Inflammatory macrophage treated with lipopolysaccharide for 4 hours (primary cell): ENCODE results near the gene CBX5.

Source experiments
- DNase-seq: peaks from one replicate; pipeline ENCODE4 v3.0.0-alpha.2; 2020

Gene CBX5

DNA sequence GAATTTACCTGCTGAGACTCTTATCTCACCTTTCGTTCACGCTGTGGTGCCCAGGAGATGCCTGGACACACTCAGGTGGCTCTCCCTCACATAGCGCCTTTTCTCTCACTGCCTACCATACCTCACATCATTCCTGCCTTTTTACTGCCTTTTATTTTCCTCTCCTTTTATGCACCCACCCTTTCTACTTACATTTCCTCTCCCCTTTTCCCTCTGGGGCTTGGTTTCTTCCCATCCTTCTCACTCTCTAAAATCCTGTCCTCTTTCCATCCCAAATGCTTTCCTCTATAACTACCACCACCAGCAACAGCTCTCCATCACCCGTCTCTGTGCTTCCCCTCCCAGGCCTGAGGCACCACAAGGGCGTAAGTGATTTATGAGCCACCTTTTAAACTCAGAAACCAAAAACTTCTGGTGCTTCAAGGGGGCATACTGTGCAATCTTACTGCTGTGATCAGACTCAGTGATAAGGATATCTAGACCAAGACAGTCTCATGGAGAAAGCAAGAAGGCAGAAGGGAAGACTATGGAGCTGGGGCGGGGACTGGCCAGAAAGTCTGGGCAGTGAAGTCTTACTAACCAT lies 58.4 kb downstream of the CBX5 start:
- no peak for DNase-seq

DNA sequence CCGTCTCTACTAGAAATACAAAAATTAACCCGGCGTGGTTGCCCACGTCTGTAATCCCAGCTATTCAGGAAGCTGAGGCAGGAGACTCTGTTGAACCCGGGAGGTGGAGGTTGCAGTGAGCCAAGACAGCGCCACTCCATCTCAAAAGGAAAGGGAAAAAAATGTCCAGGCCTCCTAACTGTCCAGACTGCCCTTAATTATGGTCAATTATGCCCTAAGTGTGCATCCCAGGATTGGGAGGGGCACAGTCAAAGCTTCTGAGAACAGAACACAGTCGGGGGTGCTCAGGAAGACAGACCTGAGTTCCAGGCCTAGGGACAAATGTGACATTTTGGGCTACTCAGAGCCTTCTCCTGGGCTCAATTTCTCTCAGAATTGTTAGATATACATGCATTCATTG lies 59.4 kb downstream of the CBX5 start:
- DNase-seq = no peak

DNA sequence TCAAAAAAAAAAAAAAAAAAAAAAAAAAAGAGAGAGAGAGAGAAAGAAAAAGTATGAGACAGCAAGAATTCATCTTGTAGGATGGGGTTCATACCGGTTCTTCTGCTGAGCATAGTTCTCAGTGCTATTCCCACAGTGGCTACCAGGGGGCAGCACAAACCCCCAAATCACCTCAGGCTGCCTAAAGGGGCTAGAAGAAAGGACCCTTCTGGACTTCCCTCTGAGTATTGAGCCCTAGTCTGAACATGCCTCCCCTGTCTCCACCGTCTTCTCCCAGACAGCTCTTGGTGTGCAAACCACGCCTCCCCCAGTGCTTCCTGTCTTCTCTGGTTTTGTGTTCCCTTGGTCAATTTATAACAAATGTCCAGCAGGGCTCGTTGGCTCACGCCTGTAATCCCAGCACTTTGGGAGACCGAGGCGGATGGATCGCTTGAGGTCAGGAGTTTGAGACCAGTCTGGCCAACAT lies 59.8 kb downstream of the CBX5 start:
- DNase-seq = peak; percentile 48

DNA sequence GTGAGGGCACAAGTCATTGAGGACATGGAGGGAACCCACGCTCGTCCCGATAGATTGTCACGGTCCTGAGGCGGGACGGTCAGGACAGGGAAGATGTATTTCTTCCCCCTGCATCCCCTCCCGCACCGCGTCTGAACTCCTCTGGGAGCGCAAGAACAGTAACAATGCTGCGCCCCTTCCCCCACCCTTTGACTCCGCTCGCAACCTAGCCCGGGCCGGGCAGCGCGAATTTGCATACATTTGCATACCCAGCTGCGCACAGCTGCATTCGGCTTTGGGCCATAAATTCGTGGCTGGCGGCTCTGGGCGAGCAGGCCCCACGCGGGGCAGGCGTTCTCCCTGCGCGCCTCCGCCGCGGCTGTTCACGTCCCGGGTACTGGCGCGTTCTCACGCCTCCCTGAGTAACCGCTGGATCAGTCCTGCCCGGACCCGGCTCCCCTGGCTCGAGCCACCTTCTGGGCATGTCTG lies 62.1 kb downstream of the CBX5 start:
- no peak for DNase-seq

DNA sequence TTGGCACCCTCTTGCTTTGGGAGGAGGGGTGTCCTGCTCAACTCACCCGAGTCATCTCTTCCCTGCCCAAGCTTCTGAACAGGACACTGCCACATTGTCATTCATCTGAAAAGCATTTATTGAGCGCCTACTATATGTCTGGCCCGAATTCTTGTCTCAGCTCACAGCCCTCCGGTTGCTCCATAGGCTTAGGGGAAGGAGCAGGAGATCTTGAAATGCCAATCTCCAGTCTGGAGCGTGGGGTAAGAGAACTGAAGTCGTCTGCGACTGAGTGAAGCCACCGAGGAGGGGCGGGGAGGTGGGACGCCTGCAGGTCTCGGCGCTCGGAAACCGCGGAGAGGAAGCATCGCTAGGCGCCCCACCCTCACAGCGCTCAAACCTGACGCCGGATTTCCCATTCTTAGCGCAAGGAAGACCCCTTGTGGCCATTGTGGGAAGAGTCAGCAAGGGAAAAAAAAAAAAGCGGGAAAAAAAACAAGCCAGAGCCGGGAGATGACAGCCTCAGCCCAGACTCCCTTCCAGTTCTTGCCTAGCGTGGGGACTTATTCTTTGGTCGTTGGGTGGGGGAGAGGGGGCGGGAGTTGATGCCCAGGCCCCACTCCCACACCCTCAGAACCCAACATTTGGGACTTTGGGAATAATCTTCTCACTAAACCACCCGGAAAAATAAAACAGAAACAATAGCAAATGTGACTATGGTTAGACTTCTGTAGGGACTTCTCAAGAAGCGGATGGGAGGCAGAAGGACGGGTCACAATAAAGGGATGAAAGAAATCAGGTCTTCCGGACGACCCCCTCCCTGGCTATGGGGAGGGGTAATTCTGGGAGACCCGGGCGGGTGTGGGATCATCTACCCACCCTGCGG lies 62.9 kb downstream of the CBX5 start:
- peak; percentile 72 for DNase-seq

GRCh38 chr12:54215989-54216796 lies 63.7 kb downstream of the CBX5 start:
- DNase-seq = peak; percentile 60

GRCh38 chr12:54214553-54215406 lies 65.1 kb downstream of the CBX5 start:
- peak; percentile 91 for DNase-seq

GRCh38 chr12:54213079-54213478 lies 66.8 kb downstream of the CBX5 start:
- DNase-seq = no peak

- no peak for DNase-seq
These were observed 68.0 kb downstream of the CBX5 start for GRCh38 chr12:54211920-54212319.

DNA sequence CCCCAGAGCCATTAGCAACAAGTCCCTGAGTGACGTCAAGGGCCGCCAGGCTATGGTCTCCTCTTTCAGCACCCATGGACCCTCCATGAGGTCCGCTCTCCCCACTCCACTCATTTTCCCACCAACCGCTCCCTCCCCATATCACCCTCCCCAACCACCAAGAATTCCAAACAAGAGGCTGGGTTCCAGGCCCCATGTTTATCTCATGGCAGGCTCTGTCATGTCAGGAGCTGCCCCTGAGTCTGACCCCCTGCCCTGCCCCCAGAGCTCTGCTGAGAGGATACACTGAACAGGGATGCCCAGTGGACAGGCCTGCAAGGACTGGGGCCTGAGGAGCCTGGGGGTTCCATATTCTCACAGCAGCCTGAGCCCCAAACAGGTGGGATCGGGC lies 69.5 kb downstream of the CBX5 start:
- no peak for DNase-seq

DNA sequence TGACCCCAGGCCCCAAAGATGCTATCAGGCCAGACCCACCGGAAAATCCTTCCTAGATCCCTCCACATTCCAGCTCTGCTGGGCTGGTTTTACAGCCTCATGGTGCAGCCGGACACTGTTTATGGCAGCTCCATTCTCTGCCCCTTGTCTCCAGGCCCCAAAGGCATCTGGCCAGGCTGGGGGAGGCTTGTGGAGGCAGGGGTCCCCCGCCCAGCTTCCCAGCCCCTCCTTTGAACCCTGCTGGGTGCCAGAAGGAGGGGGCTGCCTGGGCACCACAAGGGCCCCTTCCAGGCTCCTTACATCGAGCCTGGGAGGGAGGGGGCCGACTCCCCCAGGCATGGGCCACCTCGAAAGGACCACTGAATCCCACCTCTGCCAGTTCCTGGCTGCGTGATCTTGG lies 71.3 kb downstream of the CBX5 start:
- no peak for DNase-seq

GRCh38 chr12:54207539-54208294 lies 72.2 kb downstream of the CBX5 start:
- peak; percentile 40 for DNase-seq

DNA sequence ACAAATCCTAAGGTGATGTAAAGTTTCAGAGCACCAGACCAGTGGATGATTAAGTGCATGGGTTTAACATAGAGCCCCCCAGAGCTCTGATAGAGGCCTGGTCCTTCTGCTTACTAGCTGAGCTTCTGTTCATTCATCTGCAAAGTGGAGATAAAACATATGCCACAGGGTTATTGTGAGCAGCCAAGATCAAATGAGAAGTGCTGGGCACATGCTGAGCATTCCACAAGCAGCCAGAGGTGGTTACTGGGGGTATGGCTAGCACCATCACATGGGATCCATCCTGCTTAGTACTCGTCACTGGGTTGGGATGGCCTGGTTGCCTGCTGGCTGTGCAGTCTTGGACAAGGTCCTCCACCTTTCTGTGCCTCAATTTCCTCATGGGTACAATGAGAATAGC lies 73.1 kb downstream of the CBX5 start:
- no peak for DNase-seq

- no peak for DNase-seq
These were observed 75.6 kb downstream of the CBX5 start for GRCh38 chr12:54204316-54204715.

DNA sequence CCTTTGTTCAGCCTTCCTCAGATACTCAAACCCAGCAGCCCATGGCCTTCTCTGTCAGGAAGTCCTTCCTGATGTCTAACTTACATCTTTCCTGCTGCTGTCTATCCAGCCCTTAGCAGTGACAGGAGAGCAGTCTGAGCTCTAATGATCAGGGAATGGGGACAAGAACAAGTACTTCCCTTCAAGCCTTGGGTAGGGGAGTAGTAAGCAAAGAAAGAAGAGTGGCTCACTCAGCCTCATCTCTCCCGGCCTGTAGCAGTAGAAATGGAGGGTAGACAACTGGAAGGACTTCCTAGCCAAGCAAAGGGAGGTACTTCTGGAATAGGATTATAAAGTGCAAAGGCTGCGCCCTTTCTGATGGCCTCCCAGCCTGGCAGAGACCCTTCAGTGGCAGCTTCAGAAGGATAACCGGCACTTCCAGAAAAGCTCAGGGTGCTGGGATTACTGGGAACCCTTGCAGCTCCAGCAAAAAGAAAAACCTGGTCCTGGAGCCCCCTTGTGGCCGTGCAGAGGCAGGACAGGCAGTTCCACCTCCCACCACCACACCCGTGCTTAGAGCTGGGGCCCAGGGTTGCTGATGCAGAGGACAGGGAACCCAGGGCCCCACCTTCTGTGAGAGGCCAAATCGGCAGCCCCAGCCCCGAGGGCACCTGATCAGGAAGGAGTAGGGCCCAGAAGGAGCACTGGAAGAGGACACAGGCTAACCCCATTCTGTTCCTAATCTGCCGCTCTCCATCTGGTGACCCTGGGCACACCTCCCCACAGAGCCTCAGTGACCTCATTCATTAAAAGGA lies 78.7 kb downstream of the CBX5 start:
- peak; percentile 60 for DNase-seq

DNA sequence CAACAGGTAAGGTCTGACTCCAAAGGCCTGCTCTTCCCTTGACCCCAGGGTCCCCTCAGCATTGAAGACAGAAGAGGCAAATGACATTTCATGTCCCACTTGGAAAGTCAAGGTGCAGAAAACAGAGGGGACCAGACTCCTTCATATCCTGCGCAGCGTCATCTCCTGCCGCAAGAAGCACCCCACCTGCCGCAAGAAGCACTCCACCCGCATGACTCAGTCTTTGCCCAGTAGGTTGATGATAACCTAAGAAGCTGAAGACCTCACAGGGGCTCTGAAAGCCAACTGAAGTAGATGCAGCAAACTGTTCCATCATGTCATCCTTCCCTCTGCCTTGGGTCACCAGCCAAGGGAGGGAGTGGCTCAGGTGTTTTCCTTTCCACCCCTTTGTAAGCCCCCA lies 79.5 kb downstream of the CBX5 start:
- no peak for DNase-seq

DNA sequence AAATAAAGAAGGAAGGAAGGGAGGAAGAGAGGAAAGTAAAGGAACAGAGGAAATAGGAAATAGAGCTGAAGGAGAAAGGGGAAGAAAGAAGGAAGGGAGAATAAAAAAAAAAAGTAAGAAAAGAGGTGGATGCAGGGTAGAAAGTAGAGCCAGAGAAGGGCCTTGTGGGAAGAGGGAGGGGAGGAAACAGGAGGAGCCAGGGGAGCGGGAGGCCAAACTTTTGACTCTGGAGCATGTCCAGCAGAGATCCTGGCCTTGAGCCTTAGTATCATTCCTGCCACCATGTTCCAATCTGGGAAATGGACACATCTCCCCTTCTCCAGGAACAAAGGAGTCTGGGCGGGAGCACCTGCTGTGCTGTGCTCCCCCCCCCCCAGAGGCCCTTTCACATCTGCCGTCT lies 80.0 kb downstream of the CBX5 start:
- no peak for DNase-seq

DNA sequence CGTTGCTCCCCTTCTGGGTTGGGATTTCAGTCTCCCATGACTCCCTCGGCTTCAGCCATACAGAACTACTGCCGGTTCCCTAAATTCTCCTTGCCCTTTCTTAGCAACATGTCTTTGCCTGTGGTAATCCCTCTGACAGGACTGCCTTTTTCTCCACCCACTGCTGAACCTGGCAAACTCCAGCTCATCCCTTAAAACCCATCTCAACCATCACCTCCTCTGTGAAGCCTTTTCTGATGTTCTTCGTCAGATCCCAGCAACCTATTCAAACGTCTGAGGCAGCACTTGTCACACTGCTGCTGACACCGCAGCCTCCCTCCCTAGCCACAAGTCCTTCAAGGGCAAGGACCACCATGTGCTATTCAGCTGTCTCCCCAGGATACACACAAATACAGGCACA lies 80.9 kb downstream of the CBX5 start:
- no peak for DNase-seq

GRCh38 chr12:54197431-54197909 lies 82.5 kb downstream of the CBX5 start:
- peak; percentile 8 for DNase-seq

DNA sequence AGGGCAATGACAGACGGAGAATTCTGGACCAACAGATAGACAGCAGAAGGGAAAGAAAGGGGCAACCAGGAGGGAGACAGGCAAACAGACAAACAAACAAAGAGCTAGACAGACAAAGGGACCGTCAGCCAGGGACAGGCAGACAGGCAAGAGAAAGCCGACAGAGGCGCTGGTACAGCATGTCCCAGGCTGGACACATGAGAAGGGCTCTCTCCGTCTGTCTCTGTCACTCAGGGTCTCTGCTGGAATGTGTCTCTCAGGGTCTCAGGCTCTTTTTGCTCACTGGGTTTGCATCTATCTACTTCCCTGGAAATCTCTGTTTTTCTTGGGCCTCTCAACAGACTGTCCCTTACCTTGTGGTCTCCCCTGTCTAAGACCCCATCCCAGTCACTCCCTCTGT lies 82.9 kb downstream of the CBX5 start:
- no peak for DNase-seq

DNA sequence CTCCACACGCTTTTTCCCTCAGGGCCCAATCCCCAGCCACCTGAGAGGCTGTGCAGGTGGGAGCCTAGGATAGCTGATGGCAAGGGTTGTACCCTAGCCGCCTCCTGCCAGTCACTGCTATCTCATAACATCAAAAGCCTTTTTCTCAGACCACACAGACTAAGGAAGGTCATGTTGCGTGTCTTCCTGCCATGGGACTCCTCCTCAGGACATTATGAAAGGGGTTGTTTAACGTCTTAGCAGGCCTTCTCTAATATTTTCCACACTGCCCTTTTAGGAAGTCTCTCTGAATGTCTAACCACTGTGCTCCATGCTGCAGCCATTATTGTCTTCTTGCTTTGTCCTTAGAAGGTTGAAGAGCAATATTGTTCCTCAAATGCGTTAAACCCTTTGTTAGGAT lies 83.5 kb downstream of the CBX5 start:
- peak; percentile 47 for DNase-seq
